HG02571 (cell line): Measurements from ENCODE around the gene ADAMTS14.
"Not testable (repeated sequence)": the region's sequence is repeated elsewhere in the genome, so short reads cannot be mapped to it uniquely, and the experiment has no call there.

Source experiments
- ATAC-seq: cut with Tn5 transposase; IDR thresholded peaks from one replicate; pipeline ENCODE4 v1.9.1; 2021; ENCODE audit warnings: mild to moderate bottlenecking, moderate library complexity; ENCODE audit not compliant: unreplicated experiment

The ADAMTS14 gene

DNA sequence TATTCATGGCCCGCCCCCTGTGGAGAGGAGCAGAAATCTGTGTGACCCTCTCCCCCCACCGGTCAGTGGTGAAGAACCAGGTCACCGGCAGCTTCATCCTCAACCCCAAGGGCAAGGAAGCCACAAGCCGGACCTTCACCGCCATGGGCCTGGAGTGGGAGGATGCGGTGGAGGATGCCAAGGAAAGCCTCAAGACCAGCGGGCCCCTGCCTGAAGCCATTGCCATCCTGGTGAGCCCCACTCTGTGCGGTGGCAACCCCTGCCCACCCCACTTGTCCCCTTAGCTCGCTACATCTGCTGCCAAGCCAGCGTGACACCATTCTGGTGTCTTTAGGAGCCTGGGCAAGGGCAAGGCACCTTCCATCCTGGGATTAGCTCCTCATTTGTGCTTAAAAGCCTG, 77.5 kb downstream of the ADAMTS14 start:
- ATAC-seq: no peak

DNA sequence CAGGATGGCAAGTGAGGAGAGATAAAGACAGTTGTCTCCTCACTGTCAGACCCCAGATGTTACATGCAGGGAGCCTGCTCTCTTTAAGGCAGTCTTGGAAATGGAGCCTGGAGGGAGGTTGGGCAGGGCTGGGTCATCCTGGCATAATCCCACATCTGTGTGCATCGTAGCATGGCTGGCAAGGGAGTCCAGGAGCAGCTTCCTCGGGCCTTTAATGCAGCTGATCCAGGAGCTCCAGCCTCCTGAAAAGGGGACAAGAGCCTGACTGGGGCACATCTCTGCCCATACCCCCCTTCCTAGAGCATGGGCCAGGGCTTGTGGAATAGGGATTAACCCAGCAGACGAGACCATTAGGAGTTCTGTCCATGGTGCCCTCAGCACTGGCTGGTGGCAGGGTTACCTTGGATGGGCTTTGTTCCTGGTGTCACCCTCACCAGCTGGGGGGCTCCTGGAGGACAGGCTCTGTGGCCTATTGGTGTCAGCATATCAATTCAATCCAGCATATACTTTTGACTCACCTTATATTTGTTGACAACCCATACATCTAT, 77.9 kb downstream of the ADAMTS14 start:
- ATAC-seq: no peak

DNA sequence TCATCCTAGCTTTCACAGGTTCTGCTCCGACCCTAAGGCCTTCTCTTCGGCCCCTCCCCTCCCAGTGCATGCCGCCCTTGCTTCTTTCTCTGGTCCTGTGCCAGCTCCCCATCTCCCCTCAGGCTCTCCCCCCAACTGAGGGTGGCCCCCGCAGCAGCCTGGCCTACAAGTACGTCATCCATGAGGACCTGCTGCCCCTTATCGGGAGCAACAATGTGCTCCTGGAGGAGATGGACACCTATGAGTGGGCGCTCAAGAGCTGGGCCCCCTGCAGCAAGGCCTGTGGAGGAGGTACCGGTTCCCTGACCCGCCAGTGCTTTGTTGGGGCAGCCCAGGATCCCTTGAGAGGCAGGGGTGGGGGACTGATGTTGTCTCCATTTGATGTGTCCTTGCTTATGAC, 79.0 kb downstream of the ADAMTS14 start:
- no peak for ATAC-seq

DNA sequence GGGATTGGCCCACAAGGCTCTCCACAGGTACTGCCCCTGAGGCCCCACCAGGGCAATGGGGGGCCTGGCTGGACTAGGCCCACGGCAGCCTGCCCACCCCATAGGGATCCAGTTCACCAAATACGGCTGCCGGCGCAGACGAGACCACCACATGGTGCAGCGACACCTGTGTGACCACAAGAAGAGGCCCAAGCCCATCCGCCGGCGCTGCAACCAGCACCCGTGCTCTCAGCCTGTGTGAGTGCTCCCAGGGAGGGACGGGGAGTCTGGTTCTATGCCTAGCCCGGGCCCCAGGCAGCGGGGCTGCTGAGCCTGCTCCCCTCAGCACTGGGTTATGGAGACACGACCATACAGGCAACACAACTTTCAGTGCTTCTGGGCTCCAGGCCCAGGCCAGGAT, 79.7 kb downstream of the ADAMTS14 start:
- no peak for ATAC-seq

DNA sequence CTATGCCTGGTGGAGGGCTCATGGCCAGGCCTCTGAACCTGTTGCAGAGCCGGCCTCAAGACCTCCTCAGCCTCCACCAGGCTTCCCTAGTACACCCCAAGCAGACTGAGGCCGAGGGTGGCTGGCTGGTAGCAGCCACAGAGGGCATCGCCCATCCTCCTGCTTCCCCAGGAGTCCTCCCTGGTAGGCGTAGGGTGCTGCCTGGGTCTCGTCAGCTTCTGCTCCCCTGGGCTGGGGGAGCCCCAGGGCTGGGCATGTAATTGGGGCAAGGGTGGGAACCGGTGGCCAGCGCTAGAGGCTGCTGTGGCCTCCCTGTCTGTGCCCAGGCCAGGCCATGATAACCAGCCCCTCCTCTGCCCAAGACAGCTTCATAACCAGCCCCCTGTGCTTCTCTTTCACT, 80.3 kb downstream of the ADAMTS14 start:
- no peak for ATAC-seq

DNA sequence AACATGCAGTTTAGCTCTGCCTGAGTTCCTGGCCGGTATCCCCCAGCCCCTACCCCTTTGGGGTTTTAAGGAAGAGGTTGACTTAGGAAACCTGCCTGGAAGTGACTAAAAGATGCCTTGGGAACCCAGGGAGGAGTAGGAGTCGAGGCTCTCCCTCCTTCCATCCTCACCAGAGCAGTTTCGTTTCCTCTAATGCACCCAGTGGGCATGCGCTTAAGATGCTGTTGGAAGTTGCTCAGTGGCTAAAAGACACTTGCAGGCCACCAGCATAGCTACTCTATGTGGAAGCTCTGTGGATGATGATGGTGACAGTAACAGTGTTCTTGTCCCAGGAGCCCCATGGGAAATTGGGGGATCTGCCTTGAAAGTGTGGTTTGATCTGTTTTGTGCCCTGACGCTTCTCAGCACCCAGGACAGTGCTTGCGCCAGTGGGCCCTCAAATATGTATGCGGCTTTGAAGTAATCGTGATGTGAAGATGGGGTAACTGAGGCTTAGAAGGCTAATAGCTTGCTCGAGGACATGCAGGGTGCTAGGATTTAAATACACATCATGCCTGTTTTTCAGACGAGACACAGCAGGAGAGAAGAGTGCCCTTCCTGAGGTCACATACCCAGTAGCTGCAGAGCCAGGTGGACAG, 80.8 kb downstream of the ADAMTS14 start:
- ATAC-seq: no peak

DNA sequence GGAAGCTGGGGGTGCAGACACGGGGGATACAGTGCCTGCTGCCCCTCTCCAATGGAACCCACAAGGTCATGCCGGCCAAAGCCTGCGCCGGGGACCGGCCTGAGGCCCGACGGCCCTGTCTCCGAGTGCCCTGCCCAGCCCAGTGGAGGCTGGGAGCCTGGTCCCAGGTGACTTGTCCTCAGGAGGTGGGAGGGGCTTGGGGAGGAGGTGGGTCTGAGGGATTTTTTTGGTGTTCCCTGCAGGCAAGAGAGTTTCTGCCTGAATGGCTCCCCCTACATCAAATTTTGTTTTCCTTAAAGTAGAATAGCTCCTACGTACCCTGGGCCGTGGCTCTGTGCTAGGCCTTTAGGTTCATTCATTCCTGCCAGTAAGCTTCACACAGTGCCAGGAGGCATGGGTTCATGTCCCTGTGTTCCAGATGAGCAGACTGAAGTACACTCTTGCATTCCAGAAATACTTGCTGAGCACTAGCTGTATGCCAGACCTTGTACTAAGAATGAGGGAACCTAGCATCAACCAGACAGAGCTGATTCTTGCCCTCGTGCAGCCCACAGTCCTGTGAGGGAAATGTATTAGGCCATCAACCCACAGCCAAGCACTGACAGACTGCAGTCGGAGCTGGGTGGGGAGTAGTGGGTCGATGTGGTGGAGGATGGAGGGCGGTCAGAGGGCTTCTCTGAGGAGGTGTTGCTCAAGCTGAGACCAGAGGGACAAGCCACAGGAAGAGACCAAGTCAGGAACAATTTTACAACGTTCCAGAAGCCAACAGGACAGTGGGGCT, 81.7 kb downstream of the ADAMTS14 start:
- no peak for ATAC-seq

DNA sequence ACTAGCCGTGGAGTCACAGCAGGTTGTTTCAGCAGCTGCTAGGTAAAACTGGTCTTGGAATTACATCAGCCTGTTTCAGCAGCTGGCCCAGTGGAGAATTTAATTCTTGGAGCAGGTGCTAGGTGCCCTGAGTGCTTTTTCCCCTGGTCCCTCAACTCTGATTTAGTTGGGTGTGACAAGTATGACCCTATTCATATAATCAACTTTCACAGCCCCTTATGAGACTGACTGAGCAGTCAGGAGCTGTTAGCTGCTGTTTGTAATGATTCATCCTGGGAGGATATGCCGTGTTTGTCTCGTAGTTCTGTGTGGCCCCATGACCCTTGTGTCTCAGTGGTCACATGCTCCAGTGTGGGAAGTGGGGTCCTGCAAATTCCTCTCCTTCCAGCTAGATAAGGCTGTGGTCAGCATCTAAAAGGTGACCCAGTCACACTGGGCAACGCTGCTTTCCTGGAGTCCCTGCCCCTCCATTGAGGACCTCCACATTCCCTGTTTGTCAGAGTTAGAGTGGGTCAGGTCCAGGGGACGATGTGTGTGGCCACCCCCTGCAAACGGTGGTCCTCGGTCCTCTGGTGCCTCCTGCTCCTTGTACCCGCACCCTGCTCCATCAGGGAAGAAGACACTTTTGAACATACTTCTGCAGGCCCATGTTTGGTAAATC, 84.5 kb downstream of the ADAMTS14 start:
- no peak for ATAC-seq

DNA sequence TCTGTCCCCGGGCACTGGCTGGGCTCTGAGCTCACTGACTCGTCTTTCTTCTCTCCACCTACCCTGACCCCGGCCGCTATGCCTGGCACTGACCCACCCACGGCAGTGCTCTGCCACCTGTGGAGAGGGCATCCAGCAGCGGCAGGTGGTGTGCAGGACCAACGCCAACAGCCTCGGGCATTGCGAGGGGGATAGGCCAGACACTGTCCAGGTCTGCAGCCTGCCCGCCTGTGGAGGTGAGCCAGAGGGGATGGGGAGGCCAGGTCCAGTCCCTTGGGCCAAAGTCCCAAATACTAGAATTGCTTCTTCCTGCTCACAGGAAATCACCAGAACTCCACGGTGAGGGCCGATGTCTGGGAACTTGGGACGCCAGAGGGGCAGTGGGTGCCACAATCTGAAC, 85.5 kb downstream of the ADAMTS14 start:
- no peak for ATAC-seq

DNA sequence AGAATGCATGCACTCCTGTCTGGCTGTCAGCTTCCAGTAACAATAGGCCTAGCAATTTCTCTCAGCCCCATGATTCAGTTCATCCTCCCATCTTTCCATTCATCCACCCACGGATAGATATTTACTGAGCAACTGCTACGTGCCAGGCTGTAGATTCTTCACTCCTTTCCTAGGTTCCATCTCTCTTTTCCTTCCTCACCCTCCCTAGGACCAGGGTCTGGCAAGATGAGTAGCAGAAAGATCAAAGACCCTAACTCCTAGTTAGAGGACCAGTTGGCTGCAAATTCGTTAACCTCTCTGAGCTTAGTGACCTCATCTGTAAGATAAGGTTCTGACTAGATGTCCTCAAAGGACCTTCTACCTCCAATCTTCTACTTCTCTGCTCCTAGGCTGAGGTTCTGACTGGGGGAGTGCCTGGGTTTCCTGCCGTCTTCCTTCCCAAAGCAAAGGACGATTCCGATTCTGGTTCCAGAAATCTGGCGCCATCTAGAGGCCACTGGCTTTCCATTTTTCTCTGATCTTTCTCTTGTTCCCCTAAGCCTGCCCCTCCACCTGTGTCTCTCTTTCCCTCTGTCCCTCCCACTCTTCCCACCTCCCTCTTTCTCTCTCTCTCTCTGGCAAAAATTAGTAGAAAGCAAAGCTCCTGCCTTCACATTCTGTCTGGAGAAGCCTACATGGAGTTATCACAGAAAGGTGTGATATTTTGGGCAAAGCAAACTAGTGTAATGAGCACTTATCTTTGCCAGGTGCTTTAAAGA, 86.6 kb downstream of the ADAMTS14 start:
- no peak for ATAC-seq

DNA sequence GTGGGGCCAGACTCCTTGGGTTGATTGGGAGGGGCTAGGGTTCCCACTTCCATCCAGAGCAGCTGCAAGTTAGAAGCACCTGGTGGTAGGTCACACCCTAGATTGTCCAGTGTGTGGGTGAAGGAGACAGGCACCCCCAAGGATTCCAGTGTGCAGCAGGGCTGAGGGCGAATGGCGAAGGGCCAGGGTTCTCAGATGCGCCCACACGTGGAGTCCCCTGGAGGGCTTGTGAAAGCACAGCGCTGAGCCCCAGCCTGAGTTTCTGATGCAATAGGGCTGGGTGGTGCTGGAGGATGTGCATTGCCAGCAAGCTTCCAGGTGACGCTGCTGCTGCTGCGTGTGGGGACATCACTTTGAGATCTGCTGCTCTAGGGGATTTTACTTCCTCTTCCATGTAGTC, 87.5 kb downstream of the ADAMTS14 start:
- ATAC-seq: no peak

DNA sequence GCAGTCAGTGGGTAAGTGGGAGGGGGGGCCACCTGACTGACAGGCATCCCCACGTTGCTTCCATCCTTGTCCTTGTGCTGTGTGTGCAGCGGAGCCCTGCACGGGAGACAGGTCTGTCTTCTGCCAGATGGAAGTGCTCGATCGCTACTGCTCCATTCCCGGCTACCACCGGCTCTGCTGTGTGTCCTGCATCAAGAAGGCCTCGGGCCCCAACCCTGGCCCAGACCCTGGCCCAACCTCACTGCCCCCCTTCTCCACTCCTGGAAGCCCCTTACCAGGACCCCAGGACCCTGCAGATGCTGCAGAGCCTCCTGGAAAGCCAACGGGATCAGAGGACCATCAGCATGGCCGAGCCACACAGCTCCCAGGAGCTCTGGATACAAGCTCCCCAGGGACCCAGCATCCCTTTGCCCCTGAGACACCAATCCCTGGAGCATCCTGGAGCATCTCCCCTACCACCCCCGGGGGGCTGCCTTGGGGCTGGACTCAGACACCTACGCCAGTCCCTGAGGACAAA, 88.0 kb downstream of the ADAMTS14 start:
- ATAC-seq: no peak

DNA sequence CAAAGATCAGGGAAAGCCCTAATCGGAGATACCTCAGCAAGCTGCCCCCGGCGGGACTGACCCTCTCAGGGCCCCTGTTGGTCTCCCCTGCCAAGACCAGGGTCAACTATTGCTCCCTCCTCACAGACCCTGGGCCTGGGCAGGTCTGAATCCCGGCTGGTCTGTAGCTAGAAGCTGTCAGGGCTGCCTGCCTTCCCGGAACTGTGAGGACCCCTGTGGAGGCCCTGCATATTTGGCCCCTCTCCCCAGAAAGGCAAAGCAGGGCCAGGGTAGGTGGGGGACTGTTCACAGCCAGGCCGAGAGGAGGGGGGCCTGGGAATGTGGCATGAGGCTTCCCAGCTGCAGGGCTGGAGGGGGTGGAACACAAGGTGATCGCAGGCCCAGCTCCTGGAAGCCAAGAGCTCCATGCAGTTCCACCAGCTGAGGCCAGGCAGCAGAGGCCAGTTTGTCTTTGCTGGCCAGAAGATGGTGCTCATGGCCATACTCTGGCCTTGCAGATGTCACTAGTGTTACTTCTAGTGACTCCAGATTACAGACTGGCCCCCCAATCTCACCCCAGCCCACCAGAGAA, 88.8 kb downstream of the ADAMTS14 start:
- ATAC-seq: no peak

DNA sequence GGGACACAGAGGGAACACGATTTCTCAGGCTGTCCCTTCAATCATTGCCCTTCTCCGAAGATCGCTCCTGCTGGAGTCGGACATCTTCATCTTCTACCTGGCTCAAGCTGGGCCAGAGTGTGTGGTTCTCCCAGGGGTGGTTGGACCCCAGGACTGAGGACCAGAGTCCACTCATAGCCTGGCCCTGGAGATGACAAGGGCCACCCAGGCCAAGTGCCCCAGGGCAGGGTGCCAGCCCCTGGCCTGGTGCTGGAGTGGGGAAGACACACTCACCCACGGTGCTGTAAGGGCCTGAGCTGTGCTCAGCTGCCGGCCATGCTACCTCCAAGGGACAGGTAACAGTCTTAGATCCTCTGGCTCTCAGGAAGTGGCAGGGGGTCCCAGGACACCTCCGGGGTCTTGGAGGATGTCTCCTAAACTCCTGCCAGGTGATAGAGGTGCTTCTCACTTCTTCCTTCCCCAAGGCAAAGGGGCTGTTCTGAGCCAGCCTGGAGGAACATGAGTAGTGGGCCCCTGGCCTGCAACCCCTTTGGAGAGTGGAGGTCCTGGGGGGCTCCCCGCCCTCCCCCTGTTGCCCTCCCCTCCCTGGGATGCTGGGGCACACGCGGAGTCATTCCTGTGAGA, 89.5 kb downstream of the ADAMTS14 start:
- no peak for ATAC-seq

DNA sequence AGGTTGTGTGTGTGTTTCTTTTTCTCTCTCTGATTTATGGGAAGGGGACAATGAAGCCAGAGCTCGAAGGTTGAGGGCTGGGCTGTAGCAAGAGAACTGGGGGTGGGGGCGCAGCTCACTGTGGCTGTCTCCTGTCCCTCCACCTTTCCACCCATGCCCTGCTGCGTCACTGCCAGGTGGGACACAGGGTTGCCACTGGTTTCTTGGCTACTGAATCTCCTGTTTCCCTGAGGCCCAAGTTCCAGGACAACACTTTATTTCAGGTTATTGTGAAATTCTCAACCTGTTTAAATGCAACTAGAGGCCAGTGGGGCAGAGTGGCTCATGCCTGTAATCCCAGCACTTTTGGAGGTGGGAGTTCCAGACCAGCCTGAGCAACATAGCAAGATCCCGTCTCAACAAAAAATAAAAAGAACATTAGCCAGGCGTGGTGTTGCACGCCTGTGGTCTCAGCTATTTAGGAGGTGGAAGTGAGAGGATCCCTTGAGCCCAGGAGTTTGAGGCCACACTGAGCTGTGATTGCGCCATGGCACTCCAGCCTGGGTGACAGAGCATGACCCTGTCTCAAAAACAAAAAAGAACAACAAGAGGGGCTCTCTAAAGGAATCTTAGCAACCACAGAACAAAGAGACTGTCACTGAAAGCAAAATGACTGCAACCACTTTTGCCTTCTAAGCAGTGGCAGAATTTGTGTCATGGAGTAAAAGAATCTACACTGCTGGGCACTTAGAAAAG, 90.3 kb downstream of the ADAMTS14 start:
- ATAC-seq: no peak

DNA sequence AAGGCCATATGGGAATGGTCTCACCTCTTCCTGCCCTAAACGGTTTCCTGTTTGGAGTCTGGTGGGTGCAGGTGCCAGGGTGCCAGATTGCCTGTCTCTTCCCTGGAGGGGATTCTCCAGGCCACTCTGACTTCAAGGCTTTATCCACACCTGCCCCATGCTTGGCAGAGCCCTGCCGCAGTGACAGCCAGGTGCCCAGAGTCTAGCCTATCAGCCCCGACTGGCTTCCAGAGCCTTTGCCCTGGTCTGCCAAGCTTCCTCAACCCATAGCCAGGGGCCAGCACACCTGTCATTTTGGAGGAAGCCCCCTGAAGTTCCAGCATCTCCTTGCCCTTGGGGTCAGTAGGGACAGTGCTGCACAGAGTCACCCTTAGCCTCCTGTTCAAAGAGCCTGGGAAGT, 91.3 kb downstream of the ADAMTS14 start:
- no peak for ATAC-seq

DNA sequence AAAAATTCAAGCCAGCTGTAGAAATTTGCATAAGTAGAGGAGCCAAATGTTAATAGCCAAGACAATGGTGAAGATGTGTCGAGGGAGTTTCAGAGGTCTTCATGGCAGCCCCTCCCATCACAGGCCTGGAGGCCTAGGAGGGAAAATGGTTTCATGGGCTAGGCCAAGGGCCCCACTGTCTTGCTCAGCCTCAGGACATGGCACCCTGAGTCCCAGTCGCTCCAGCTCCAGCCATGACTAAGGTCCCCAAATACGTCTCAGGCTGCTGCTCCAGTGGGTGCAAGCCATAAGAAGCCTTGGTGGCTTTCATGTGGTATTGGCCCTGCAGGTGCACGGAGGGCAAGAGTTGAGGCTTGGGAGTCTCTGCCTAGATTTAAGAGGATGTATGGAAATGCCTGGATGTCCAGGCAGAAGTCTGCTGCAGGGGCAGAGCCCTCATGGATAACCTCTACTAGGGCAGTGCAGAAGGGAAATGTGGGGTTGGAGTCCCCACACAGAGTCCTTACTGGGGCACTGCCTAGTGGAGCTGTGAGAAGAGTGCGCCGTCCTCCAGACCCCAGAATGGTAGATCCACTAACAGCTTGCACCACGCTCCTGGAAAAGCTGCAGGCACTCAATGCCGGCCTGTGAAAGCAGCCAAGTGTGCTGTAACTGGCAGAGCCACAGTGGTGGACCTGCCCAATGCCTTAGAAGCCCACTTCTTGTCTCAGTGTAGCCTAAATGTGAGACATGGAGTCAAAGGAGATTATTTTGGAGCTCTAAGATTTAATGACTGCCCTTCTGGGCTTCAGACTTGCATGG, 93.7 kb downstream of the ADAMTS14 start:
- ATAC-seq: no peak

DNA sequence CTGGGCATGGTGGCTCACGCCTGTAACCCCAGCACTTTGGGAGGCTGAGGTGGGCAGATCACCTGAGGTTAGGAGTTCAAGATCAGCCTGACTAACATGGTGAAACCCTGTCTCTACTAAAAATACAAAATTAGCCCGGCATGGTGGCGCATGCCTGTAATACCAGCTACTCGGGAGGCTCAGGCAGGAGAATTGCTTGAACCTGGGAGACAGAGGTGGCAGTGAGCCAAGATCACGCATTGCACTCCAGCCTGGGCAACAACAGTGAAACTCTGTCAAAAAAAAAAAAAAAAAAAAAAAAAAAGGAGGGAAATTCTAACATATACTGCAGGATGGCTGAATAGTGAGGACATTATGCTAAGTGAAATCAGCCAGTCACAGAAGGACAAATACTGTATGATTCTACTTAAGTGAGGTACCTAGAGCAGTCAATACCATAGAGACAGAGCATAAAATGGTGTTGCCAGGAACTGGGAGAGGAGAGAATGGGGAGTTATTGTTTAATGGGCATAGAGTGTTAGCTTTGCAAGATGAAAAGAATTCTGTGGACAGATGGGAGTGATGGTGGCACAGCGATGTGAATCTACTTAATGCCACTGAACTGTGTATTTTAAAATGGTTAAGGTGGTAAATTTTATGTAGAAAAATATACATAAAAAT, 95.8 kb downstream of the ADAMTS14 start:
- not testable (repeated sequence) for ATAC-seq
